Measurements from ENCODE around the gene CWH43.

GRCh38 chr4:48967631-48968030 is 18.4 kb upstream of the CWH43 start:
- TF ChIP-seq, protein P1, sequence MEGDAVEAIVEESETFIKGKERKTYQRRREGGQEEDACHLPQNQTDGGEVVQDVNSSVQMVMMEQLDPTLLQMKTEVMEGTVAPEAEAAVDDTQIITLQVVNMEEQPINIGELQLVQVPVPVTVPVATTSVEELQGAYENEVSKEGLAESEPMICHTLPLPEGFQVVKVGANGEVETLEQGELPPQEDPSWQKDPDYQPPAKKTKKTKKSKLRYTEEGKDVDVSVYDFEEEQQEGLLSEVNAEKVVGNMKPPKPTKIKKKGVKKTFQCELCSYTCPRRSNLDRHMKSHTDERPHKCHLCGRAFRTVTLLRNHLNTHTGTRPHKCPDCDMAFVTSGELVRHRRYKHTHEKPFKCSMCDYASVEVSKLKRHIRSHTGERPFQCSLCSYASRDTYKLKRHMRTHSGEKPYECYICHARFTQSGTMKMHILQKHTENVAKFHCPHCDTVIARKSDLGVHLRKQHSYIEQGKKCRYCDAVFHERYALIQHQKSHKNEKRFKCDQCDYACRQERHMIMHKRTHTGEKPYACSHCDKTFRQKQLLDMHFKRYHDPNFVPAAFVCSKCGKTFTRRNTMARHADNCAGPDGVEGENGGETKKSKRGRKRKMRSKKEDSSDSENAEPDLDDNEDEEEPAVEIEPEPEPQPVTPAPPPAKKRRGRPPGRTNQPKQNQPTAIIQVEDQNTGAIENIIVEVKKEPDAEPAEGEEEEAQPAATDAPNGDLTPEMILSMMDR (IDR thresholded peaks at IDR 0.05; ENCODE audit: extremely low read depth in 1 of 2, insufficient read depth in 1 of 2, low read depth in 1 of 2, low read length in 2 of 2) = no peak
- no peak for TF ChIP-seq POLR2A (IDR thresholded peaks at IDR 0.05; ENCODE audit: low read depth, low read length)
- TF ChIP-seq EZH2 (IDR thresholded peaks at IDR 0.05; ENCODE audit: borderline replicate concordance, low read depth, low read length, severe bottlenecking) = no peak
- TF ChIP-seq JUN (IDR thresholded peaks at IDR 0.05; ENCODE audit: borderline replicate concordance, insufficient read depth, insufficient read length, low read depth) = no peak
- no peak for TF ChIP-seq MAX (IDR thresholded peaks at IDR 0.05; ENCODE audit: insufficient read depth, insufficient read length)
- no peak for TF ChIP-seq FOS (IDR thresholded peaks at IDR 0.05; ENCODE audit: borderline replicate concordance, insufficient read depth, low read length)
- no peak for TF ChIP-seq POLR2AphosphoS5 (IDR thresholded peaks at IDR 0.05; ENCODE audit: insufficient read depth, low read depth, low read length)
- TF ChIP-seq MYC (IDR thresholded peaks at IDR 0.05; ENCODE audit: low read depth, low read length) = no peak
- TF ChIP-seq GATA2 (IDR thresholded peaks at IDR 0.05; ENCODE audit: insufficient read depth, insufficient read length, low read depth, low read length) = no peak
